Subcutaneous abdominal adipose tissue (tissue), 5 donors: ENCODE data around the gene ADAM12.

ENCODE experiments used
- H3K27ac ChIP-seq: one replicate; pipeline ENCODE4 v1.7.0; 2013; ENCODE audit warnings: low read depth, mild to moderate bottlenecking, inconsistent platforms, low read length, moderate library complexity
- H3K27me3 ChIP-seq, 5 donors: one replicate each; pipeline ENCODE4 v1.7.0; 2013; ENCODE audit warnings: low read length in 5 of 5, inconsistent platforms in 1 of 5; ENCODE audit not compliant: control insufficient read depth in 5 of 5, insufficient read depth in 4 of 5
- H3K36me3 ChIP-seq, 5 donors: one replicate each; pipeline ENCODE4 v1.7.0; 2013; ENCODE audit warnings: low read length in 5 of 5; ENCODE audit not compliant: control insufficient read depth in 5 of 5, insufficient read depth in 5 of 5
- H3K4me1 ChIP-seq, 5 donors: one replicate each; pipeline ENCODE4 v1.7.0; 2013; ENCODE audit warnings: low read length in 5 of 5, mild to moderate bottlenecking in 3 of 5, moderate library complexity in 1 of 5; ENCODE audit not compliant: control insufficient read depth in 5 of 5, insufficient read depth in 5 of 5
- H3K4me3 ChIP-seq, 5 donors: one replicate each; pipeline ENCODE4 v1.7.0; 2013; ENCODE audit warnings: low read length in 5 of 5, low read depth in 1 of 5
- H3K9ac ChIP-seq, 5 donors: one replicate each; pipeline ENCODE4 v1.7.0; 2013; ENCODE audit warnings: low read length in 5 of 5, mild to moderate bottlenecking in 4 of 5, moderate library complexity in 3 of 5
- H3K9me3 ChIP-seq, 5 donors: one replicate each; pipeline ENCODE4 v1.7.0; 2013; ENCODE audit warnings: low read length in 5 of 5; ENCODE audit not compliant: control insufficient read depth in 5 of 5
- donor health status: healthy.
- donor health status: healthy.
- donor health status: healthy.
- donor health status: healthy.
- donor health status: healthy.

Gene ADAM12

DNA sequence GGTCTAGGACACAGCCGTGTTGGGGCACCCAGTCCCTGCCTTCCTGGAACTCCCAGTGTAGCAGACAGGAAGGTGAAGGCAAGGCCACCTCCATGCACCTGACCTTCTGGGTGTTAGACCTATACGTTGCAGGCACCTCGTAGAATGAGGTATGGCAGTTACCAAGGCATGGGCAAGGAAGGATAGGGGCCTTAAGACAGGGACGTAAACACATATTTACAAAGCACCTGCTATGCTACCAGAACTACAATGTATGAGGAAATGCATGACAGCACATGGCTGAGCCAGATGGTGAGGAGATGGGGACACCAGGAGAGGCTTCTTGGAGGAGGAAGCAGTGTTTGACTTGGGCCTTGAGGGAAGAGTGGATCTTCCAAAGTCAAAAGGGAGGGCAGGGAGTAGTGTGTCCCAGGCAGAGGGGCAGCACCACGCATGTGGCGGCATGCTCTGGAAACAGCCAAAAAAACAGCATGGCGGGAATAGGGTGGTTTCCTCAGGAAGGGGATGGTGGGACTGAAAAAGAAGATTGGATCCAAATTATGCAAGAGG is 260.7 kb downstream of the ADAM12 start:
- Histone ChIP-seq H3K9ac (no peak overlapping the region), H3K27me3 (no peaks in the 10 kb centered on the region), H3K4me3 (no peak overlapping the region), H3K36me3 (peaks cover 0 to 7% (median 0%) of the 10 kb centered on the region in 5 donors), H3K9me3 (no peaks in the 10 kb centered on the region), H3K27ac (no peak overlapping the region), H3K4me1 (peaks cover 2 to 16% (median 13%) of the 10 kb centered on the region in 5 donors)

DNA sequence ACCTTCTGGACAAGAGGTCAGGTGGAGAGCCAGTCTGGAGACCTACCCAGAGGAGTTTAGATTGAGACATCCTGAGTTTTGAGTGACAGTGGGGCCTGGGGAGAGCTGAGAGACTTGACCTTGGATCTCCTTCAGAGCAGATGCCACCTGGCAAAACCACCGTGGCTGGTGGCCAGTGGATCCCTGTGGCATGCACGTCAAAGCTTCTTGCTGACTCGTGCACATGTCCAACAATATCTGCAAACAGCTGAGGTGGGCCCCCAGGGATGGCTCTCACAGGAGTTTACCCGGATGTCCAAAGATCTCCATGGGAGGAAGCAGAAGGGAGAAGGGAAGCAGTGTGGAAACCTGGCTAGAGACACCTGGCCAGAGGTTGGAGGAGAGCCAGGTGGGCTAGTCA is 261.4 kb downstream of the ADAM12 start:
- Histone ChIP-seq H3K4me3 (no peak overlapping the region), H3K36me3 (peaks cover 0 to 7% (median 0%) of the 10 kb centered on the region in 5 donors), H3K27me3 (no peaks in the 10 kb centered on the region), H3K4me1 (peaks cover 2 to 16% (median 13%) of the 10 kb centered on the region in 5 donors), H3K9ac (no peak overlapping the region), H3K9me3 (no peaks in the 10 kb centered on the region), H3K27ac (no peak overlapping the region)

DNA sequence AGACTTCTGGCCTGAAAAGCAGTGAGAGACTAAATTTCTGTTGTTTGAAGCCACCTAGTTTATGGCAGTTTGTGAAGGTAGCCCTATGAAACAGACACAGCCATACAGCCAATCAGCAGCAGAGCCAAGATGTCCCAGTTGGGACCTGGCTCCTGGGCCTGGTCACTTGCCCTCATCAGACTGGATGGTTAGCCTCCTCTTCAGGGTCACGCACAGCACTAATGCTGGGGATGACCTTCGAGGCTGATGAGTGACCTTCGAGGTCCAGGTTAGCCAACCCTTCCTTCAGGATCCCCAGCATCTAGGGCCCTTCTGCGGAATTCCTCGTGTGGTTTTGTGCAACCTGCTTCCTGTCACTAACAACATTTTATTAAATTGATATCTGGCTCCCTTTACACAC is 262.3 kb downstream of the ADAM12 start:
- no peak overlapping the region for H3K27ac ChIP-seq
- no peak overlapping the region for H3K9ac ChIP-seq
- no peaks in the 10 kb centered on the region for H3K27me3 ChIP-seq
- H3K4me1 ChIP-seq = peaks cover 2 to 10% (median 7%) of the 10 kb centered on the region in 5 donors
- no peaks in the 10 kb centered on the region for H3K9me3 ChIP-seq
- peaks cover 0 to 7% (median 0%) of the 10 kb centered on the region in 5 donors for H3K36me3 ChIP-seq
- H3K4me3 ChIP-seq = no peak overlapping the region

DNA sequence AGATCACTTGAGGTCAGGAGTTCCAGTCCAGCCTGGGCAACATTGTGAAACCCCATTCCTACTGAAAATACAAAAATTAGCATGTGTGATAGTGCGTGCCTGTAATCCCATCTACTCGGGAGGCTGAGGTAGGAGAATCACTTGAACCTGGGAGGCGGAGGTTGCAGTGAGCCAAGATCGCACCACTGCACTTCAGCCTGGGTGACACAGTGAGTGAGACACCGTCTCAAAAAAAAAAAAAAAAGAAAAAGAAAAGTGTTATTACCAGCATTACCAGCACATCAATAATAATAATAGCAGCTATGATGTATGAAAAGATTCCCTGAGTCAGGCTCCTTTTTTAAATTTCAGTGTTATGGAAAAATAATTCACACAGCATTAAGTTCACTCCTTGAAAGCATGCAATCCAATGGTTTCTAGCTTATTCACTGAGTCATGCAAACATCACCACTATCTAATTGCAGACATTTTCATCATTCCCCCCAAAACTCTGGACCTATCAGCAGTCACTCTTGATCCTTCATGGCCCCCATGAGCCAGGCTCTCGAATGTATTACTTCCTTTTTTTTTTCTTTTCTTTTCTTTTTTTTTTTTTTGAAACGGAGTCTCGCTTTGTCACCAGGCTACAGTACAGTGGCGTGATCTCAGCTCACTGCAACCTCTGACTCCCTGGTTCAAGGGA is 263.5 kb downstream of the ADAM12 start:
- Histone ChIP-seq H3K27me3 (no peaks in the 10 kb centered on the region), H3K9me3 (no peaks in the 10 kb centered on the region), H3K4me3 (no peak overlapping the region), H3K4me1 (peaks cover 0 to 6% (median 0%) of the 10 kb centered on the region in 5 donors), H3K36me3 (peaks cover 0 to 7% (median 0%) of the 10 kb centered on the region in 5 donors), H3K27ac (no peak overlapping the region), H3K9ac (no peak overlapping the region)

DNA sequence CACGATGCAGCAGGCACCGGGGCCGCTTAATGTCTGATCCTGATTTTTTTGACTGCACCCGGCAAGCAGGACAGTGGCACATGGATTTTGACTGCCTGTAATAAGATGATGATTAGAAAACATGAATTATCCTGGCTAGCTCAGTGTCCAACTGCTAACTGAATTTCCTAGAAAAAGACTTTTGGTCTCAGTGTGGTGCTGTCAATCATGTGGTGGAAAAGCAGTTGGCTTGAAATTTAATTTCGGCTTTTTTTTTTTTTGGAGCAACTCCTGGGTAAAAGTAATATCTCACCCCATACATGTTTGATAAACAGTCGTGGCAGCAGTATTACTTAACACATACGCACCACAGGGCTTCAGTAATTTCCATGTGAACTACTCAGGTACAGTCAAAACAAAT is 264.2 kb downstream of the ADAM12 start:
- H3K4me3 ChIP-seq = no peak overlapping the region
- H3K9ac ChIP-seq = no peak overlapping the region

DNA sequence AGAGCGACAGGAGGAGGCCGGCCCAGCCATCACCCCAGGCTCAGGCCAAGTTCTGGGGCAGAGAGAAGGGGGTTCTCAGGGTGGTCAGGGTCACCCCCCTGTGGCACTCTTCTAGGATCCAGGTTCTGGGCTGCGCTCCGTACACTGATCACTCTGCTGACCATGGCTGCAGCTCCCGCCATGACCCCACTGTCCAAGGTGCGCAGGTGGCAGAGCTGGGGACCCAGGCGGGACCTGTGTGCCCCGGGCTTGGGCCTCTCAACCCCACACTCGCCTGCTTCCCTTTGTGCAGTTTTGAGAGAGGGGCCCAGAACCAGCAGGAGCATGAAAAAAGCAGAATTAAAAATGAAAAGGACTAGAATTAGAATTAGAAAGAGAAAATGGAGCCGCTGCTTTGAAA is 264.8 kb downstream of the ADAM12 start:
- H3K9ac ChIP-seq = no peak overlapping the region
- H3K27me3 ChIP-seq = no peaks in the 10 kb centered on the region
- no peaks in the 10 kb centered on the region for H3K9me3 ChIP-seq
- no peak overlapping the region for H3K4me3 ChIP-seq
- H3K27ac ChIP-seq = no peak overlapping the region
- H3K36me3 ChIP-seq = peaks cover 0 to 3% (median 0%) of the 10 kb centered on the region in 5 donors
- peaks cover 0 to 6% (median 0%) of the 10 kb centered on the region in 5 donors for H3K4me1 ChIP-seq

More for the DNA sequence above, 264.2 kb downstream of the ADAM12 start:
- no peaks in the 10 kb centered on the region for H3K27me3 ChIP-seq
- H3K9me3 ChIP-seq = no peaks in the 10 kb centered on the region
- H3K36me3 ChIP-seq = peaks cover 0 to 7% (median 0%) of the 10 kb centered on the region in 5 donors
- peaks cover 0 to 6% (median 0%) of the 10 kb centered on the region in 5 donors for H3K4me1 ChIP-seq
- no peak overlapping the region for H3K27ac ChIP-seq

DNA sequence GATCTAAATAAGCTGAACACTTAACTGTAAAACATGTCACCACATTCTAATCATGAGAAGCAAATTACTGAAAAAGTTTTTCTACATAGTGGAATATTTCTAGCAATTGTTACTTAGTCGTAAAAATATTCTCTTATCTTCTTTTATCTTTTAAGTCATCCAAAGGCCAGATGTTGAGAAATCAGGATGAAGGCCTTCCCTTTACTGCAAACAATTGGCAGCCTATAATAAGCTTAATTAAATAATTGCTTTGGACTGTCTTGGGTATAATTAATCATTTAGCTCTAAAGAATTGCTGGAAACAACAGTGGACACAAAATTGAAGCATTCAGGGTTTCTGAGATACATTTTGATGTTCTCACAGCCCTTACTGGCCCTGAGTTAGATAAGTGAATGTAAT is 265.4 kb downstream of the ADAM12 start:
- Histone ChIP-seq H3K36me3 (no peaks in the 10 kb centered on the region), H3K27ac (no peak overlapping the region), H3K4me3 (no peak overlapping the region), H3K9me3 (no peaks in the 10 kb centered on the region), H3K4me1 (peaks cover 0 to 6% (median 0%) of the 10 kb centered on the region in 5 donors), H3K9ac (no peak overlapping the region), H3K27me3 (no peaks in the 10 kb centered on the region)

DNA sequence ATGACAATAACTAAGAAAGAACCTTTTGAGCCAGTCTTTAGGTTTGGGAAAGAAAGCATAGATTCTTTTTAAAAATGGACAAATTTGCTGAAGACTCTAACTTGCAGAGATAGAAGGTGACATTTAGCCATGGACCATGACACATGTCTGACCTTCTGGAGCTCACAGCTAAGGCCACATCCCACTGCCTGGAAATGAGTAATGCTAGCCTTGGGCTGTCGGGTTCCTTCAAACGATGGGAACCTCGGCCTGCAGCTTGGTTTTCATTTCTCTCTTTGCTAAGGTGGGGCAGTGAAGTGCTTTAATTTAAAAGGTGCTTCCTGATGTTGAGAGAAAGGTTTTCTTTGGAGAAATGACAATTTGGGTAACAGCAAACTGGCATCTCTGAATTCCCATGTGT is 268.7 kb downstream of the ADAM12 start:
- Histone ChIP-seq H3K27me3 (no peaks in the 10 kb centered on the region), H3K9me3 (peaks cover 0 to 6% (median 3%) of the 10 kb centered on the region in 5 donors), H3K4me1 (peaks cover 0 to 6% (median 4%) of the 10 kb centered on the region in 5 donors), H3K36me3 (peaks cover 0 to 8% (median 0%) of the 10 kb centered on the region in 5 donors), H3K9ac (no peak overlapping the region), H3K27ac (no peak overlapping the region), H3K4me3 (no peak overlapping the region)

DNA sequence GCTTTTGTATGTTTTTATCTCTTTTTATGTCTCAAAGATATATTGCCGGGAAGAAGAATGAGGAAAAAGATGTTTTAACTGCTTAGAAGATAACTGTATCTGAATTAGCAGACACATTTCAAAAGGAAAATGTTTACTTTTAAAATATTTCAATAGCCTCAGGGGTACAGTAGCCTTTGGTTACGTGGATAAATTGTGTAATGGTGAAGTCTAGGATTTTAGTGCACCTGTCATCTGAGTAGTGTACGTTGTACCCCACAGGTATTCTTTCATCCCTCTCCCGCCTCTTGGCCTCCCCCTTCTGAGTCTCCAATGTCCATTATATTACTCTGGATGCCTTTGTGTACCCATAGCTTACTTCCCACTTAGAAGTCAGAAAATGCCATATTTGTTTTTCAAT is 269.8 kb downstream of the ADAM12 start:
- Histone ChIP-seq H3K9ac (no peak overlapping the region), H3K4me1 (peaks cover 0 to 6% (median 4%) of the 10 kb centered on the region in 5 donors), H3K27me3 (no peaks in the 10 kb centered on the region), H3K36me3 (peaks cover 0 to 8% (median 0%) of the 10 kb centered on the region in 5 donors), H3K9me3 (peaks cover 0 to 6% (median 3%) of the 10 kb centered on the region in 5 donors), H3K4me3 (no peak overlapping the region), H3K27ac (no peak overlapping the region)

DNA sequence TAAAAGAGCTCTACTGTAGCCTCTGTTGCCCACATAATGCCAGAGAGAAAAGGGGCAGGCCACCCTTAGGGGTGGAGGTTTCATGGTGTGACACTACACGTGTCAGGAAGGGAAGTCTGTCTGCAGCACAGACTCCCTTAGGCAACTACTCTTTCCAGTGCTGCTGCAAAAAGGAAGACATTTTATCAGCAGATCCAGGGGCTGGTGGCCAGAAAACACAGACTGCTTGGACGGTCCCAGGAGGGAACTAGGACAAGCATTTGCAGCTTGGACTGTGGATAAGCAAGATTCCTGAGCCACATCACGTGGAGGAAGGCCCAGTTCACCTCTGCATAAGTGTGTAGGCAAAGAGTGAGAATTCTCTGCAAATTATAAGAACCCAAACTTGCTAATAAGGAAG is 271.1 kb downstream of the ADAM12 start:
- H3K27me3 ChIP-seq = no peaks in the 10 kb centered on the region
- H3K4me3 ChIP-seq = no peak overlapping the region
- H3K9ac ChIP-seq = no peak overlapping the region
- H3K4me1 ChIP-seq = peaks cover 0 to 6% (median 4%) of the 10 kb centered on the region in 5 donors
- peaks cover 0 to 8% (median 0%) of the 10 kb centered on the region in 5 donors for H3K36me3 ChIP-seq
- H3K27ac ChIP-seq = no peak overlapping the region
- peaks cover 0 to 6% (median 3%) of the 10 kb centered on the region in 5 donors for H3K9me3 ChIP-seq
